HepG2 (cell line): ENCODE data around the gene SMURF2. TPM values are rescaled to one million over a fixed set of nuclear protein-coding genes. Genes with fewer than 3 reads are reported as not detected.

Experiments used
- ARNTL ChIP-seq: sonication (generic); formaldehyde crosslinking; IDR thresholded peaks from 2 replicates; pipeline ENCODE4 v1.4.0; 2020; ENCODE audit warnings: mild to moderate bottlenecking, missing genetic modification reagents
- ATF4 ChIP-seq, 2 experiments: fragments of 450-650 bp in 1 of 2; sonication (generic) in 1 of 2; formaldehyde crosslinking; IDR thresholded peaks; 2 replicates each; pipeline versions ENCODE4 v1.5.0 to v1.8.0; 2020 to 2022; ENCODE audit warnings: mild to moderate bottlenecking in 1 of 2, missing genetic modification reagents in 1 of 2
- GPN1 ChIP-seq: sonication (generic); formaldehyde crosslinking; IDR thresholded peaks from 2 replicates; pipeline ENCODE4 v1.5.1; 2020; ENCODE audit warnings: missing genetic modification reagents, borderline replicate concordance
- MYC ChIP-seq: sonication (generic); formaldehyde crosslinking; IDR thresholded peaks from 2 replicates; pipeline ENCODE4 v1.9.0; 2021; ENCODE audit warnings: missing genetic modification reagents, borderline replicate concordance
- SIN3B ChIP-seq: fragments of 150-350 bp; IDR thresholded peaks from 2 replicates; pipeline ENCODE4 v1.6.1; 2014; ENCODE audit warnings: low read length
- TMF1 ChIP-seq: sonication (generic); formaldehyde crosslinking; IDR thresholded peaks from 2 replicates; pipeline ENCODE4 v1.8.1; 2022; ENCODE audit warnings: low read depth, missing genetic modification reagents
- ZNF318 ChIP-seq: sonication (generic); formaldehyde crosslinking; IDR thresholded peaks from 2 replicates; pipeline ENCODE4 v1.4.0; 2020; ENCODE audit warnings: mild to moderate bottlenecking, missing genetic modification reagents
- ZNF326 ChIP-seq: sonication (generic); formaldehyde crosslinking; IDR thresholded peaks from 2 replicates; pipeline ENCODE4 v1.4.0; 2020; ENCODE audit warnings: missing genetic modification reagents, borderline replicate concordance
- ZNF414 ChIP-seq: sonication (generic); formaldehyde crosslinking; IDR thresholded peaks from 2 replicates; pipeline ENCODE4 v1.5.0; 2020; ENCODE audit warnings: missing genetic modification reagents
- ZNF580 ChIP-seq: IDR thresholded peaks from 2 replicates; pipeline ENCODE4 v1.6.1; 2016; ENCODE audit warnings: low read depth, borderline replicate concordance
- ZNF609 ChIP-seq: sonication (generic); formaldehyde crosslinking; IDR thresholded peaks from 2 replicates; pipeline ENCODE4 v1.4.0; 2020; ENCODE audit warnings: mild to moderate bottlenecking, missing genetic modification reagents, borderline replicate concordance
- ZNF619 ChIP-seq: sonication (generic); formaldehyde crosslinking; IDR thresholded peaks from 2 replicates; pipeline ENCODE4 v1.4.0; 2020; ENCODE audit warnings: mild to moderate bottlenecking, missing genetic modification reagents
- ZNF746 ChIP-seq: sonication (generic); formaldehyde crosslinking; IDR thresholded peaks from 2 replicates; pipeline ENCODE4 v1.8.0; 2022; ENCODE audit warnings: mild to moderate bottlenecking, missing genetic modification reagents
- polyA plus RNA-seq, 8 experiments: library from polyadenylated mRNA; depleted of rRNA in 3 of 8; stranded (reverse) in 7 of 8; unstranded in 1 of 8; fragments of >200 nt; fragmentation: Illumina TruSeq in 4 of 8; extraction: Trizol in 4 of 8; gene quantifications; 2 replicates each; pipeline versions ENCODE4 v1.2.1 to v1.2.3, GENCODE V29; 2011 to 2016; ENCODE audit warnings: low read depth in 4 of 8, missing spikeins in 1 of 8, mixed read lengths in 1 of 8; ENCODE audit not compliant: insufficient read depth in 1 of 8
- total RNA-seq, 5 experiments: library from RNA; depleted of rRNA; stranded (reverse); fragments of >200 nt; fragmentation: Illumina TruSeq; extraction: Trizol; gene quantifications; 2 replicates each; pipeline ENCODE4 v1.2.3, GENCODE V29; 2016; ENCODE audit warnings: low read depth in 1 of 5

SMURF2 gene
- total and polyA plus RNA-seq, 2 of the 13 experiments (the other 11 are each of a cell fraction or from before 2014, with no cell fraction given) = 14.9 to 24.3 TPM

- TF ChIP-seq ZNF318 (no peak), ZNF326 (CRISPR knock-in tag) (peak; percentile 72; the same call in 1 of the 2 replicates), ARNTL (CRISPR knock-in tag) (peak; percentile 83), ZNF746 (no peak), ZNF619 (CRISPR knock-in tag) (no peak), MYC (CRISPR knock-in tag) (peak; percentile 96), ZNF580 (CRISPR knock-in tag) (peak; percentile 81), ZNF609 (CRISPR knock-in tag) (0 out of 2 replicates have a peak, but pooled peaks have one; percentile 40), ATF4 (CRISPR knock-in tag; IDR thresholded peaks at IDR 0.05) (peak; percentile 45 to 88), SIN3B (no peak), TMF1 (CRISPR knock-in tag) (no peak; the same call in 1 of the 2 replicates), ZNF414 (CRISPR knock-in tag) (peak; percentile 89), GPN1 (CRISPR knock-in tag) (peak; percentile 54; the same call in 1 of the 2 replicates)
Measured at GRCh38 chr17:64496786-64497564, 165.1 kb downstream of the SMURF2 start, which contains the start of gene POLG2 (continued).
